NCI-H1105 (cell line): ENCODE data around the gene TEX29.

Source experiments
- DNase-seq: peaks from one replicate; lab custom pipeline; 2025; lab: John Stamatoyannopoulos, UW

The TEX29 gene

DNA sequence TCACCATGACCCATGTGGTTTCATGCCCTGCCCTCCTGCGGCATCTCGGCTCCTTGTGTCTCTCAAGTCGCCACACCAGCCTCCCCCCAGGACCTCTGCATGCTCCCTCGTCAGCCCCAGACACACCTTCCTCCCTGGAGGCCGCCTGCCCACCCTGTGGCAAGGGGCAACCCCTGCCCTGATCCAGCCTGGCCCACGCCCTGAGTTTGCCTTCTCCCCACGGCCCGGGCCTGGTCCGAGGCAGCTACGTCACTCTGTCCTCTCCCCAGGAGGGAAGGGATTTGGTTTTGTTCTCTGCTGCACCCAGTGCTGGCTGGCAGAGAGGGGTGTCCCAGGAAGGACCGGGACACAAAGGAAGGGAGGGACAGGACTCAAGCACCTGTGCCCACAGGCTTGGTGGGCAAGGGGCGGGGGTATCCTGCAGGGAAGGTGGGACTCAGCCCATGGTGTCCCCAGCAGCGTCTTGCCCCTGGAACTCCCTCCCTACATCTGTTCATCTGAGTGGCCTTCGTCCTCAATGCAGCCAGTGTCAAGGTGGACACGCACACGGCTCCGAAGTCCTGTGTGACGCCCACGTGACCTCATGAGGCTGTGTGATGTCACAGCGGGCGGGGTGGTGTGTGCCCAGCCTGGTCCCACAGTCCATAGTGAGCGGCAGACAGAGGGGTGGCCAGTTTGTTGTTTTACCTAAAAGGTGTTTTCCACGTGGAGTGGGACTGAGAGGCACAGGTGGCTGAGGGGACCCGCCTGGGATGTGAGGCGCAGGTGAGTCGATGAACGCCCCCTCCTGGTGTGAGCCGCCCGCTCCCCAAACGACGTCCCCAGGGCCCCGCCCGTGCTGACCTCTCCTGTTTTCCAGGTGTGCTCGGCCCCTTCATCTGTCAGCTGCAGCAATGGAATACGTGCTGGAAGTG, at the start of gene TEX29:
Gene TEX29 (plus strand): TSS at position 645 of the 914 bp plus-strand sequence. CDS start 249 bp downstream, at position 894.
- DNase-seq: no peak

DNA sequence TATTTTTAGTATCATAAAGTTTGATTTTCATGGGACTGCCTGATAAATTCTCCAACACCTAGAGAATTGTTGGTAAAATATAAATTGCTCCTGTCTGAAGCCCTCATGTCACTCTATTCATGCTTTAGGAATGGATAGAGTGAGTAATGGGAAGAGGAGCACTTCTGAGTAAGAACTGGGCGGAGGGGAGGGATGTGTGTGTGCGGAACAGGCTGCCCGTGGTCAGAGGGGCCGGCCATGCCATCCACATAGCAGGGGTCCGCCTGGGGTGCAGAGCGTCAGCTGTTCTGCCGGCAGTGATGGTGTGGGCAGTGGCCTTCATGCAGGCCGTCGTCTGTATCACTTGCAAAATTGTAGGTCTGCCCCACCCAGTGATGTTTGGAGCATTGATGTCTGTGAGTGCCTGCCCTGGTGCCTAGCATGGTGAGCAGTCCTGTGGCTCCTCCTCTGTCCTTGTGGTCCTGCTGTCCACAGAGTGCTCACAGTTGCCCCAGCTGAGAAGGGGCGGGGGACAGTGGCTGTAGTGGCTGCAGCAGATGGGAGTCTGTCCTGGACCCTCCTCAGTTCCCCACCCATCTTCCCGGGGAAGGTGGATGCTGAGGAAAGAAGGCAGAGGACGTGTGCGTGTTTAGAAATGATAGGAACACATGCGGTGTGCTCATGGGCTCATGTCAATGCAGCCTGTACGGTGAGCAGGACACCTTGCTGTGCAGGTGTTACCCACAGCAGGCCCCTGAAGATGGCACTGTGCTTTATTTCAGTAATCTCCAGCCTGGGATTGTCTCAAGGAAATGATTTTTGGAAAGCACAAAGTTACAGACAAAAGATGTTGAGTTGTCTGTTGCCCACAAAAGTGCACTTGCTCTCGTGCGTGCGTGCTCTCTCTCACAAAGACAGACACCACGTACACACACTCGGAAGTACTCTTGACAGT, 49.4 kb upstream of the TEX29 start:
- no peak for DNase-seq

DNA sequence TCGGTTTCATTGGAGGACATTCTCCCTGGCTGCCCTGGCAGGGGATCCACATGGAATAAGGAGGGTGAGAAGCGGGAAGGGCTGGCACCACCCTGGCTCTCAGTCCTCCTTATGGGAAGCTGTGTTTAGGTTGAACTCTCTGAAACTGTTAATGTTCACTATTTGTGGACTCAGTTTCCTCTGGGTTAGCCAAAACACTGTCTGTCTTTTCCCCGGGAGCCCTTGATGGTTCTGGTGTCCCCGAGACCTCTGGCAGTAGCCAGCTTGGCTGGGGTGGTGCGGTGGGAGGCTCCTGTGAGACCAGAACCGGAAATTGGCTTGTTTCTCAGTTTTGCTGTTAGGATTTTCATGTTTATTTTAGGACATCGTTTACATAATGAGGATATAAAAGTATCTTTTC, 48.3 kb upstream of the TEX29 start:
- DNase-seq: no peak

DNA sequence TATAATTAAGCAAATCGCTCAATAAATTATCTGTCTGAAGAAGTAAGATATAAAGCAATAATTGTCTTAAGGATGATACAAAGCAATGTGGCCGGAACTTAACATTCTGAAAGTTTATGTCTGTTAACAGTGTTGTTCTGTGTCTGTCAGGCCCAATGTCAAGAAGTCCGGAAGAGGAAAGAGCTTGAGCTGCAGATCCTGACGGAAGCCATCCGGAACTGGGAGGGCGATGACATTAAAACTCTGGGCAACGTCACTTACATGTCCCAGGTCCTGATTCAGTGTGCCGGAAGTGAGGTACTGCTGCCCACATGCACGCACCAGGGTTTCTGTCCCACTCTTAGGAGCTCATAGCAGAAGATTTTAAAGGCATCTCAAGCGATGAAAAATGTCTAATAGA, 45.1 kb upstream of the TEX29 start:
- no peak for DNase-seq

DNA sequence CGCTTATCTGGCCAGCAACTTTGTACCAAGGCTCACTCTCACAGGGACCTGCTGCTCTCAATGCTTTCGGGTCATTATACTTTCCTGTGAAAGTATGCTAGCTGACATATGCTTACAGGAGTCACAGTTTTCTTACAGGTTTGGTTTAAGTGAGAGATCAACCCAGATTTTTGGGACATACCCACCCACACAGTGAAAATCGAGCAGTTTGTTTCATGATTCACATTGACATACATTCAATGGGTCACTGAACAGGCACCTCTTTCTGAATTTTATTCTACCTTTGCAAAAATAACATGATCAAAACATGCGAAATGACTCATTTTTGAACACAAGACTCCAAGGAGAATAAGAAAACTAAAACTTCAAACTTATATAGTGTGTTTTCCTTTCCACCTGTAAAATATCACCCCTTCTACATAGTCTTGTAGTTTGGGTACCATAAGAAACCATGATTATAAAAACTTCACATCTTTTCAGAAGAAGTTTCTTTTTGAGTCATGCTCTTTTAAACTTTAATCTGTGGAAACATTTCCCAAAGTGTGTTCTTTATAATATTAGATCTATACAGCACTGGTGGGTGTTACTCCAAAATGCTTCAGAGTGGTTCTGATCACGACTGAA, 44.3 kb upstream of the TEX29 start:
- no peak for DNase-seq

DNA sequence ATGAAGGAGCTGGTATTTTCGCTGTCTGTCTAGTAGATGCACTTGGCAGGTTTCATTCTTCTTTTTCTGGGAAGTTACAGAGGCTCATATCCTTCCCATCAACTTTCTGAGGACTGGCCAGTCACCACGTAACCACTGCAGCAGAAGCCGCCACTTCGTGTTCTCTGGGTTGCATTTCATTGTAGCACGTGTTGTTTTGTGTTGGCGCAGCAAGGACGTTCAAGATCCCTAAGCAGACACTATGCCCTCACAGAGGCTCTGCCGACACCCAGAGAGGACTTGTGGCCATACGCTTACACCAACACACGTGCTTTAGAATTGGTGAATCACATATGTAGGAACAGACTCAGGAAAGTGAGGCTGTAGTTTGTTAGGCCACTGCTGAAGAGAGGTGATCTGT, 42.2 kb upstream of the TEX29 start:
- DNase-seq: no peak

DNA sequence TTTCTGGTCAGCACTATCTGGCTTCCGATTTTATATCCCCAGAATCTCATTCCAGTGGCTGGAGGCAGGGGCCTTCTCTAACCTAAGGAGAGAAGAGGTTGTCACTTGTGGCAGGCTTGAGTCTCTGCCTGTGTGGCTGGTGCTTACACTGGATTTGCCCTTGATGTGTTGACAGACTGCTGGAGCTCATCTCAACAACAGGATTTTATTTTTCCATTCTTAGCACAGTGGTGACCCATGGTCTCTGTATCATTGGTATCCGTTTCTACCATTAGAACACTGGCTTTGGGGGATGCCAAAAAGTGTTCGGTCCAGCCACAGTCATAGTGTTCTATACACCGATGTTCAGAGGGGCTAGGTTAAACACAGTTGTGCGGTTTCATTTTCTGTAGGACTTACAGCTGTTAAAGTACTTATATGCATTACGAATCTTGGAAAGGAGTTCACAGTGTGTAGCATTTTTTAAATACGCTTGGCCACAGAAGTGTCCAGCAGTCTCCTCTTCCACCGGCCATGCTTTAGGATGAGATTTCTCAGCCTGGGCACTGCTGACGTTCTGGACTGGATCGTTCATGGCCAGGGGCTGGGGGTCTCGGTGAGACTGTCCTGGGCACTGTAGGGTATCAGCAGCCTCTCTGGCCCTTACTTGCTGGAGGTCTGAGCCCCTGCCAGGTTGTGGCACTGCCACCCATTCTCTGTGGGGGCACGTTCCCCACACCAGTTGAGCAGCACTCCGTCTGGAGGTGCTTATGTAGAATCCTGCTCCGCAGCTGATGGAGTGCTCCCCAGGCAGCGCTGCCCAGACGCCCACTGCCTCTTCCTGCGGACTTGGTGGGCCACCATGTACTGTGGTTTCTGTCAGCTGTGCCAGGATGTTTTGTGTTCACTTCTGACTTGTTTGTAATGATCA, 41.4 kb upstream of the TEX29 start:
- no peak for DNase-seq

DNA sequence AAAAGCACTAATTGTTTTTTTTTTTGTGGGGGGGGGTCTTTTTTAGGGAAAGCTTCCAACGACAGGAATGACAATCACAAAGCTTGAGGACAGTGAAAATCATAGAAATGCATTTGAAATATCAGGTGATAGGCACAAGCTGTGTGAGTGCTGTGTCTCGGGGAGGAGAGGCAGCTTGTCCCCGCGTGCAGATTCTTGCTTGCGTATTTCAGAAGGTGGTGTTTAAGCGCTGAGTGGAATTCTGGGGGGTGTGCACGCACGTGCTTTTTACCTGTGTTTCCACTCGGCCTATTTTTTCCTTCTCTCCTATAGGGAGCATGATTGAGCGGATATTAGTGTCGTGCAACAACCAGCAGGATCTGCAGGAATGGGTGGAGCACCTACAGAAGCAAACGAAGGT, 40.2 kb upstream of the TEX29 start:
- DNase-seq: no peak

DNA sequence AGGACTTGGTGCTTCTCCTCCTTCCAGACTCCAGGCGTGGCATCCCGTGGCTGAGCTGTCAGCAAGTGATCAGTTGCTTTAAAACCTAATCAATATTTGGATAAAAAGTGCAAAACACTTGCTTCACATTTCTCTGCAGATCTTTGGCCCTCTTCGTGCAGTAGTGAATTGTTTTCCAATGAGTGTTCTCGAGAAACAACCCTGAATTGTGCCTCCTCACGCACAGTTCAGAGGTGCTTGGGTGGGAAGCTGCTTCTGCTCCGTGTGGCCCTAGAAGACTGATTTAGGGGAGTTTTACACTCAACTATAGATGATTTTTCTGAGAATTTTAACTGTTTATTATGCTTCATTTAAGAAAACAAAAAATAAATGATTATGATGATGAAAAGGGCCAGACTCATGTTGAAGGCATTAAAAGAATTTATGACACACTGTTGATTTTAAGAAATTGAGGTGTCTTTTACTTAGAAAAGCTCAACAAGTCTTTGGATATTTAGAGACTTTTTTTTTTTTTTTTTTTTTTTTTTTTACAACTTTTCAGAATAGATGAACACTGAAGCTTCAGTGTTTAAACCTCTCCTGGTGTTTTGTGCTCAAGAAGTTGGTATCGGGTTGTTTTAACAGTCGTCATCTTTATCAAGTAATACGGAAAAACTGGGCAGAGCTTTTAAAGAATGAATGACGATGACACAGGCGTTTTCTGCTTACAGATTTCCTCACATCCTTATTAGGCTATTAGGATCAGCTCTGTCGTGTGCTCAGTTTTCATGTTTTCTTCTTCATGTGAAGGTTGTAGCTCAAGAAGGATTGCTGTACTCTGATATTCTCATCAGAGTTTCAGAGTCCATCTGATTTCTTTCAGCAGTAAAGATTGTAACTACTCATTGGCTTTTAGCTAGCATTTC, 39.5 kb upstream of the TEX29 start:
- DNase-seq: no peak

DNA sequence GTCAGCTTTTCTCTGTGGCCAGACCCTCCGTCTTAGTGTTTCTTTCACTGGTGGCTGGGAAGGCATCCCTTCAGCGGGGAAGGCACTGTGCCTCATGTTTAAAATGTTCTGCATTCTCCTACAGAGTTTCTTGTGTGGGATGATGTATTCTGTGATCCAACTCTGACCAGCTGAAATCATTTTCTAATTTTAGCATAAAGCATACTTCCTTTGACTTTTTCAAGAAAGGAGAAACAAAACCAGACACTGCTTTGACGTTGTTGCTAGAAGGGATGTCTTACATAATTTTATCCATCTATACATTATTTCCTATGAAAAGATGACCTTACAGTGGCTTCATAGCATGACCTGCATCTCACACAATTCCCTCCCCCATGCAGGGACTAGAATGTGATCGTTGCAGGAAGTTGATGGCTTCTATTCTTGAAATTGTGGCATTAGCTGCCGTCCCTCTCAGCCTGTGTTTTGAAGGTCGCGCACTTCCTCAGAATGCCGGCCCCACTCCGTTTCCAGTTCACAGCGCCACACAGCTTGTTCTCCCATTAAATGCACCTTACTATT, 38.6 kb upstream of the TEX29 start:
- peak; percentile 84 for DNase-seq

DNA sequence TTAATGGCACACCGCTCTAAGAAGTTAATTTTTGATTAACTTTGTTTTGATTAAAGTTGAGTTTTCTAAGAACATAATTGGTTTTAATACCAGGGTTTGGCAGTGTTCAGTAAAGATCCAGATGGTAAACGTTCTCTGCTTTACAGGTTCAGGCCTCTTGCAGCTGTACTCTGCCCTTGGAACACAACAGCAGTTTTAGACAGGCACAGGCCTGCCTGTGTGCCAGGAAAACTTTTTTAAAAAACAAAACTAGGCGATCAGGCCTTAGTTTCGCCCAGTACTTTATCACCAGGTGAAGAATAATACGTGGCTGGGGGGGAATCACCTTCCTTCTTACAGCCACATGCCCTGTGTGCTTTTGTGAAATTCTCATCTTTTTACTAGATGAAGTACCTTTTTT, 38.0 kb upstream of the TEX29 start:
- peak; percentile 88 for DNase-seq

DNA sequence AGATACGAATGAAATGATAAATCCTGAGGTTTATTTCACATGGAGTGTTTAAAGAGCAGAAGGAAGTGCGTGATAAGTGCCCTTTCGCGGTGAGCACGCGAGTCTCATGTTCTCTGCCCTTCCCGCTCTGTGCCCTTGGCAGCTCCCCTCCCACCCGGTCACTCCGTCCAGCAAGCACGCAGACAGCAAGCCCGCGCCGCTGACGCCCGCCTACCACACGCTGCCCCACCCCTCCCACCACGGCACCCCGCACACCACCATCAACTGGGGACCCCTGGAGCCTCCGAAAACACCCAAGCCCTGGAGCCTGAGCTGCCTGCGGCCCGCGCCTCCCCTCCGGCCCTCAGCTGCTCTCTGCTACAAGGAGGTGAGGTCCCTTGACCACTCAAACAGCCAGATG, 37.4 kb upstream of the TEX29 start:
- no peak for DNase-seq

DNA sequence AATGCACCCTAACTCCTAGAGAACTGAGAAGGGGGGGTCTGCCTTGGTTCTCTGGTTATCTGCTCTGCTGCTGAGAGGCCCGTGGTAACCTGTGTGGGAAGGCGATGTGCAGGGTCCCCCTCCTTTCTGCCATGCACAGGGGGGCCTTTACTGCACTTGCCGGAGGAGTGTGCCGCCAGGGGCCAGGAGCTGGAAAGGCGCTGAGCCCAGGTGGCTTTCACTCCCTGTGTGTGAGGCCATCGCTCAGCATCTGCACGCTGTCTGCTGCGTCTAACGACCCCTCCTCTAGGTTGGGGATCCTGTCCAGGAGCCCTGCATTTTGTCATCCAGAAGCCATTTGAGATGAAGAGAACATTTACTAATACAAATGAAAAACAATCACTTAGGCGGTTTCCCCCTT, 37.0 kb upstream of the TEX29 start:
- DNase-seq: no peak

DNA sequence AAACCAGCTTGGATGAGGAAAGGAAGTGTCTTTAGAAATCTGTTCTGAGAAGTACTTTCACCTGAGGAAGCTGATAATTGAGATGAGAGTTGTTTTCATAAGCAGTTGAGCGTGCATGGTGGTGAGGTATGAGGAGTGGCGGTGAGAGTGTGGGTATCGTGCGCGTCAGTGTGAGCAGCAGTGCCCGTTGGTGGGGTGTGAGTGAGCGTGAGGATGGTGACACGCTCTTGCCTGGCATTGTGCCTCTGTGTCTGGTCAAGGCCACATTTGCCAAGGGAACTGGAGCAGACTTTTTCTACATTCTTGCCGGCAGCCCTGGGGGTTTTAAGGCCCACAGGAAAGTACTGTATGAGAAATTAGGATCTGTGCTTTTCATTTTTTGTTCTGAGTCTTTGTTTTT, 36.5 kb upstream of the TEX29 start:
- DNase-seq: no peak

DNA sequence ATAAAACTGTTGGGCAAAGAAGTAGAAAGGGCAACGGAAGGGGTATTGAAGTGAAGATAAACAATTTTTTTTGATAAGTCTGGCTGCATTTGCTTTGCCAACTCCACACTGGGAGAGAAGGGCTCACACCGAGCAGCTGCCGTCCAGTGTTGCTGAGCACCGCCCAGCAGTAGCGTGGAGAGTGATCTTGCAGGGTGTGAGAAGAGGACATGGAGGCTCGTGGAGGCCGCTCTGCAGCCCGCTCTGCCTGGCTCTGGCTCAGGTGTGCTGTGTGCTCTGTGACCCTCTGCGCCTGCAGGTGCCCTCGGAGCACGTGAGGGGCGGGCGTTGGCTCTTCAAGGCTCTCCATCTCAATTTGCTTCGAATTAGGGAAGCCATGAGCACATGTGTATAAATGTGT, 35.9 kb upstream of the TEX29 start:
- DNase-seq: no peak

DNA sequence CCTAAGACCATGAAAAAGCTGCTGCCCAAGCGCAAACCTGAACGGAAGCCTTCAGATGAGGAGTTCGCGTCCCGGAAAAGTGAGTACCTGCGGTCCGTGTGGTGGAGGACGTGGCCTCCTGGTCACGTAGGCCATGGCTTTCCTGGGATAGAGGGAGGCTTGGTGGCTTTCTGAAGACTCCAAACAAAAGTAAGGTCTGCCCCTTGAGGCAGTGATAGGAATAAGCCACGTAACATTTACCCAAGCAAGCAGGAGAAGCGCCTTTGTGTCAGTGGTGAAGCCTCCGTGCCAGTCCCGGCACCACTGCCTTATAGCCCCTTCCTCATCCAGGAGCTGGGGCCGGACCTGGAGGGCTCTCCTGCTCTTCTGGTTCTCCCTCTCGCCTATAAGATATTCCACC, 34.3 kb upstream of the TEX29 start:
- no peak for DNase-seq

DNA sequence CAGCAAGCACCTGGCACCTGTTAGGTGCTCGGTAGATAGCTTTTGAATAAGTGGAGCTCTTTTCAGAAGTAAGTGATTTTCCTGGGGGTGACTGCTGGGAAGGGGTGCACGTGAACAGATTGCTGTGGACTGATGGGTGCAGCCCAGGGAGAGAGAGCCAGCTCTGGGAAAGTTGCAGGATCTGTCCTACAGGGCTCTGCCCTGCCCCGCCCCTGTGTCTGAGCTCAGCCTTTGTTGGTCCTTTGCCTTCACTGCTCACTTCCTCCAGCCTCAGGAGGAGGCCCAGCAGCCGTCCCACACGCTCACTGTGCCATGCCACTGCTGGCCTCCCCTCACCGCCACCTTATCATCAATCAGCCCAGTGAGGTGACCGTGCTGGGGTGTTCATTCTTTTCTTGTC, 33.7 kb upstream of the TEX29 start:
- DNase-seq: no peak

DNA sequence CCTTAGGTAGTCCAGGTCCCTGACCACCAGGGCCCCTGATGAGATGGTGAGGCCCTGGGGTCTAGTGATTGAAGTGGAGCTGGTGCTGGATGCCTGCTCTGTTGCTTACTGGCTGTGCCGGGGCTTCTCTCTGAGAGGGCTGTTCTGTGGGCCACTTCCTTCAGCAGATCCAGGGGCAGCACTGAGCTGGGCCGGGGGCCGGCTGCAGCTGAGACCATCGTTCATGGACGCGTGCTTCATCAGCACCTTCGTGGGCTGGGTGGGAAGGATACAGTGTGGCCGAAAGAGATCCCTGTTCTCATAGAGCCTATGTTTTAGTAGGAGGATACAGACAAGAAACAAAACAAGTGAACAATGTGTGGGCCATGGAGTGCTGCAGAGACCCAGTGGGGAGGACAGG, 33.2 kb upstream of the TEX29 start:
- DNase-seq: no peak

DNA sequence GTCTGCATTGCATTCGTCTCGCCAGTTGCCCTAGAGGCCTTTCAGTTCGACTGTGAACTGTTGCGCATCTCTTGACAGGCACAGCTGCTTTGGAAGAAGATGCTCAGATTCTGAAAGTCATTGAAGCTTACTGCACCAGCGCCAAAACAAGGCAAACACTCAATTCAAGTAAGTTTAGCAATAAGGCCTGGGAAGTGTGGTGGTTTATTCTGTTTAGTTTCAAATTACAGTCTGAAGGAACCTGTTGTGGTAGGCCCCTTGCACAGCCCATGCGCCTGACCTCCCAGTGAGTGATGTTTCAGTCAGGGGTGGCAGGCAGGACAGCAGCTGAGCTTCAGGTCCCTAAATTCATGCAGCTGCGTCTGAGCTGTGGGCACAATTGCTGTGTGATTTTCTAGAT, 32.2 kb upstream of the TEX29 start:
- DNase-seq: no peak

DNA sequence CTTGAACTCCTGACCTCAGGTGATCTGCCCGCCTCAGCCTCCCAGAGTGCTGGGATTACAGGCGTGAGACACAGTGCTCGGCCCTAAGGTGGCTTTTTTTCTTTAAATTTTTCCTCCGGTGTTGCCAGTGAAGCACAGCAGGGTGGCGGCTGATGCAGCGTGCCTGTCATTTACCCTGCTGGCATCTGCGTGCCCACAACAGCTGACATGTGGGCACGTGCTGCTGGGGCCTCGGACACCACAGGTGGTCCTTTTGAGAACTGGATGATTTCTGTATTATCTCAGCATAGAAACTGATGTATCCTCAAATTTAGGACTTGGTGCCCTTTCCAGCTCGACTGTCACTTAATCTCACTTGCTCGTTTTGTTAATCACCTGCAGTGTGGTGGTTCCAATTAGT, 31.2 kb upstream of the TEX29 start:
- DNase-seq: no peak
